Measurements from ENCODE around the gene KIF3A.

KIF3A gene

DNA sequence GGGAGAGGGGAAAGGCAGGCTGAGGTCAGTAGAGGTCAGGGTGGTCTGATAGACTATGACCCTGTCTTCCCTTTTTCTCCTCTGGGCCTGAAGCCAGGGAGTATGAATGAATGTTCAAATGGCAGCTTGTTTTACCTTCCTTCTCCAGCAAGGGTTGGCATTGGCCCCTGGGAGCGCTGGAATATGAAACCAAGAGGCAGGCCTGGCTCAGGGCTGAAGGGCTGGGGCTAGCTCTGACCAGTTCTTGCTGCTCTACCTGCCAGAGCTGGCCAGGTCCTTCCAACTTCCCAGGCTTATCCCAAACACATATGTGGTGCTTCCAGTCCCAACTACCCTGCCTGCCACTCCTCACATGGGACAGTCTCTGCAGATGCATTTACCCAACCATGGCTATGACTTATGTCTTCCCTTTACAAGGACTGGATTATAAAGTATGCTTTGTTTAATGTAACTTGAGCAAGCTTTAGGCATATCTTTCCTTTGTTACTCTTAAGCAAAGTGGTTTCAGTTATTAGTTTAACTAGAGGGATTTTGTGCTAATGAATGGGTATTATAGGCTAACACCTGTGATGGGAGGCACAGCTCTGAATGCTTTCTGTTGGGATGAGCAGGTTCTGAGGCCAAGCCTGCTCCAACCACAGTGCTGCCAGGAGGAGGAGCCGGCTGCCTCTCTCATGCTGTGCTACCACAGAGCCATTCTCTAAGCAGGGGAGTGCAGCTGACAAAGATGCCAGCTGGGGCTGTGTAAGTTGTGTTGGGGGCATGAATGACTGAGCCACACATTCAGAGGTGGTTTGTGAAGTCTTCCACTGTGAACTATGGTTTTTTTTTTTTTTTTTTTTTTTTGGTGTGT lies 16.0 kb upstream of the KIF3A start:
- DNase-seq (ENCODE audit: low read depth), result no peak

DNA sequence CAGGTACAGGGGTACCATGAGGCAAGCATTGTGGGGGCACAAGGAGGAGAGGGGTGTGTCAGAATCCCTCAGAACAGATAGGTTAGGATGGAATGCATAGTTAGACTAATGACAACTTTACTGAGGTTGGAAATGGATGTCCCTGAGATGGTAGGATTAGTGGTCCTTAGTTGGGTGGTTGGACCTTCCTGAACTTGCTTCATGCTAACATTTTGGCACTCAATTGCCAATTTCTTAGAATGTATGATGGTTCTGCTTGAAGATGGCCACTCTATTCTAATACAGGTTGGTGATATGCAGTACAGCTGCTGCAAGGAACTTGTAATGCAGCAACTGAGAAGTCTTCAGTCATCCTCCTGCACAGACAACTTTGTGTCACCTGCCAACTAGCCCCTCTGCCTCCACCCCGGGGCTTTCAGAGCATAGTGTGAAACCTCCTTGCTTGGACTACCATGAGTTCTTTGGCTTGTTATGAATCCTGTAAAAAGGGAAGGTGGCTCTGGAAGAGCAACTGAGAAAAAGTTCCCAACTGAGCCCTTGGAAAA lies 15.3 kb upstream of the KIF3A start:
- no peak for DNase-seq (ENCODE audit: low read depth)

DNA sequence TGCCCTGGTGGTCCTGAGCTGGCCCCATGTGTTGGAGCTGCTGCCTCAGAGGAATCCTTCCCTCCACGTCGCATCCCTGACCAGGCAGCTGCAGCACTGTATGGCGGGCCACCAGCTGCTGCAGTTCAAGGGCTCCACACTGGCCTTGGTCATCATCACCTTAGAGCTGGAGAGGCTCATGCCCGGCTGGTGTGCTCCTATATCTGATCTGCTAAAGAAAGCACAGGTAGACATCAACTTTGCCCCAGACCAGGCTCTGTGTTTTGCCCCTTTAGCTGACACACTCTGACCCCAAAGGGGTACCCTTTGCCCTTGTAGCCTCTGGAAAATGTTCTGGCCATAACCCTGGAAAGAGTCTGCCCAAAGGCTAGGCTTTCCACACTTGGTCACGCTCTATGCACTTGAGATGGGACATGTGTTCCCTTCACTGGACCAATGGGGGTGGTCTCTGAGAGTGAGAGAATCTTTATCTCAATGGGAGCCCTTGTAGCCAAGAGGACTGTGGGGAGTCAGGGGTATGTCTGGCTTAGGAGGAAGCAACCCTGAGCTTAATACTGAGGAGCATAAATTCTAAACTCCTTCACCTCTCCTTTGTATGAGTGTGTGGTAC lies 14.7 kb upstream of the KIF3A start:
- no peak for DNase-seq (ENCODE audit: low read depth)

DNA sequence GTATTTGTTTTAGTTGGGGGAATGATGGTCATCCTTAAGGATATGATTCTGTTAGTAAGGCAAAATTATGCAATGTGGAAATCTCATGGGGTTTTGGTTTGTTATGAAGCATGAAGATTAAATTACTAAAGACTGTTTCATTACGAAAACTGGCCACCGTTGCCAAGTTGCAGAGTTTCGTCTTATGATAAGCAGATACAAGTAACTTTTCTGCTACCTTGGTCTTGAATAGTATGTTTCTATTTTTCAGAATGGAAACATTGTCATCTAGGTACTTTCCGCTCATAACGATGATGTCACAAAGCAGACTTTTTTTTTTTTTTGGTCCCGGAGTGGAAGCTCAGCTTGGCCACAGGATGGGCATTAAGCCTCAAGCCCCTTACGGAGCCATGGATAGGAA lies 14.1 kb upstream of the KIF3A start:
- no peak for DNase-seq (ENCODE audit: low read depth)

DNA sequence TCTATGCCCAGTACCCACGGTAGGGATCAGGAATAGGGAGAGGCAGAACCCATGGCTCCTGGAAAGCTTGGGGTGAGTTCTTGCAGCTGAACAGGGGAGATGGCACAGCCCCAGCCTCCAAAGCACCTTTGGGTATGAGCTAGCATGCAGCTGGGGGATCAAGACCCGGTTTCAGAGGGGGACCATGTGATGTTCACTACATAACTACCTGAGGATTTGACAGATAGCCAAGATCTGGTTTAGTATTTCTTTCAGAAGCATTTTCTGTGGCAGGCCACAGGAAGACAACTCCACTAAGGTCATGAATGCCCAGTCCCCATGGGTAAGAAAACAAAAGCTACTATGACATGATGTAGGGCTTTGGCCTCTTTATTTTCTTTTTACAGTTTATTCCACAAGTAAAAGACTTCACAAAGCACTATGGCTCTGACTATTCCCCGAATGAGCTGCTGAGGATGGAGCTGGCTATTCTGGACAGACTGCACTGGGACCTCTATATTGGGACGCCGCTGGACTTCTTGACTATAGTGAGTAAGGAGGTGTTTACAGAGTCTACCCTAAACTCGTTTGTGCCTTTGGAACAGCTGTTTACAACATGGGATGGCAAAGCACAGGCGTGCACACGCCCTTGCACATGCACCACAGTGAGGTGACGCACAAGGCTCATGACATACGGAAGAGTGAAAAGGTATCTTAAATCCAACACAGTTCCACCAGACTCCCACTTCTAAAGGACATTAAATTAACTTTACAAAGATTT lies 13.3 kb upstream of the KIF3A start:
- DNase-seq (ENCODE audit: low read depth), result no peak

DNA sequence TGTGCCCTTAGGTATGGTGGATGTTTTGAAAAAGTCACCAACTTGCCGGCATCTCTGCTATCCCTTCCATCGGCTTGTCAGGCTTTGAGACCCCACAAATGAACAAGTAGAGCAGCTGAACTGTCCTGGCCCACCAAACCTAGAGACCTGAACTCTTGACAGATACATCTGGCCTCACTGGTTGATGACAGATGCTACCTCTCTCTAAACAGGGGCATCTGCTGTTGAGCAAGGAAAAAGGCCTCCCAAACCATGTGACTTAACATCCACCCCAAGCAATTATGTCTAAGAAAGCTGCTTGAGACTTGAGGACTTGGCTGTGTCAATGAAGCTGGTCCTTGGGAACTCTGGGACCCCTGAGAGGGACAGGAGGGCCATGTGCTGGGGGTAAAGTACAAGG lies 12.2 kb upstream of the KIF3A start:
- no peak for DNase-seq (ENCODE audit: low read depth)

DNA sequence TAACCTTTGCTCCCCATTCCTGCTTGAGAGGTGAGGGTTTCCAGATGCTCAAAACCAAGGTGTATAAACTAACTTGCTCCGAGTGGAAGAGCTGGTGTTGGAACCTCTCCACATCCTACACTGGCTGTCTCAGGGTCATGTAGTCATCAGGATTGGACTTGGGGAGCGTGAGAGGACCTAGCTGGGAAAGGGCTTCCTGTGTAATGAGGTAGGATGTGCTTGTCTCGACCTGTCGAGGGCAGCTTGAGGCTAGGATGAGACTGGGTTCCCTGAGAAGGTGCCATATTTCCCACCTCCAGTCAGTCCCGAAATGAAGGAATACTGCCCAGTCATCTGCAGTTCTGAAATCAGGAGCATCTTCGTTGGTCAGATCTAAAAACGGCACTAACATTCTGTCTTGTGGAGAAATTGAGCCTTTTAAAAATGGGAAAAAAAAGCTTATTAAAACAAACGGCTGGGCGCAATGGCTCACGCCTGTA lies 11.2 kb upstream of the KIF3A start:
- no peak for DNase-seq (ENCODE audit: low read depth)

DNA sequence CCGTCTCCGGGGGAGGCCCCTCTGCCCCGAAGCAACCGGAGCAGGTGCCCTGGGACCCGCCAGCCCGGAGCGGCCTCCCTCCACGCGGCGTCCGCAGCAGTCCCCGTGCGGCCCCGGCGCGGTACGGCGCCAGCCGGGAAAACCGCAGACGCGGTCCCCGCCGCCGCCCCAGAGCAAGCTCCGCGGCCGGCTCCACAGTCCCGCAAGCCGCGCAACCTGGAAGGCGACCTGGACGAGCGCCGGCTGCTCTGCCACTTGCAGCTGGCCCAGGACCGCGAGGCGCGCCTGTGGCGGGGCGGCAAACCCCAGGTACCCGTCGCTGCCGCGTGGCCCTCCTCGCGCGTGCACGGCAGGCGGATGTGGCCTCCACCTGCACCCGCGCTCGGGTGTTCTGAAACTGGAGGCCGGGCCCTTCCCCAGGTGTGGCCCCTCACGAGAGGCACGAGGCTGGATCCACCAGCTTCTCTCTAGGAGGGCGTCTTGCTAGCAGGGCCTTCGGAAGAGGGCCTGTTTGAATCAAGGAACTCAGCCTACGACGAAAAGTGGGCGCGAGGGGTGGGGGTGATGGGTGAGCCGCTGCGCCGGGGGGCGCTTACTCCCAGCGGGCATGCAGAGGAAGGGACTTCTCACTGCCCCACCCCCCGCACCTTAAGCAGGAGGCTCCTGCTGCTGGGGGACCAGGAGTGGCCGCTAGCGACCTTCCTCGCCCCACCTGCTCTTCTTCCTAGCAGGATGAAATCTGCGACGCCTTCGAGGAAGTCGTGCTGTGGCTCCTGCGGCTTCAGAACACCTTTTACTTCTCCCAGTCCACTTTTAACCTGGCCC lies 10.5 kb upstream of the KIF3A start:
- DNase-seq (ENCODE audit: low read depth), result peak; percentile 36

DNA sequence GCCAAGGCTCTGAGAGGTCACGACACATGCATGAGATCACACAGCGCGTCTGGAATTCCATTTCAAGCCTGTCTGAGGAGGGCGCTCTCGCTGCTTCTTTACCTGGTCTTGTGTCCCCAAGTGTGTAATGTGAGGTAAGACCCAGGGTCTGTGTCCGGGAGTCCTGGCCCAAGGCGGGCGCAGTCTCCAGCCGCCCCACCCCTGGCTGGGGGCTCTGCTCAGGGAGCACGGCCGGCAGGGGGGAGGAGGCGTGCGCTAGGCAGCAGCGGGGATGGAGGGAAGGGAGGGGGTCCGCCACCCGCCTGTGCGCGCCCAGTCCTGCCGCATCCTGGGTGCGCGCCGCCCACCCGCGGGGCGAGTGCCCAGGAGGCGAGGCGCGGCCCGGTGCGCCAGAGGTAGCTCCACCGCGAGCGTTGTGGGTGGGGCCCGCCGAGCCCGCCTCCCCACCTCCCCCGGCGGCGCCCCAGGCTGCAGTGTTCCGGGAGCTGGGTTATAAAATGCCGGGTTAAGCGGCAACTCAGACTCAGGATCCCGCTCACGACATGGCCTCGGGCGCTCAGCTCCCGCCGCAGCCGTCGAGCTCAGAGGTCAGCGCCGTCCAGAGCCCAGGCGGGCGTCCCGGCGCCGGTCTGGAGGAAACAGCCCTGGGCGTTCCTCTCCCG lies 9.7 kb upstream of the KIF3A start, which contains the start of gene CCNI2:
Gene CCNI2, plus strand, starts transcription at position 473 of the 662 bp plus-strand sequence. Its CDS starts 70 bp downstream, at position 543.
- peak; percentile 66 for DNase-seq (ENCODE audit: low read depth)

DNA sequence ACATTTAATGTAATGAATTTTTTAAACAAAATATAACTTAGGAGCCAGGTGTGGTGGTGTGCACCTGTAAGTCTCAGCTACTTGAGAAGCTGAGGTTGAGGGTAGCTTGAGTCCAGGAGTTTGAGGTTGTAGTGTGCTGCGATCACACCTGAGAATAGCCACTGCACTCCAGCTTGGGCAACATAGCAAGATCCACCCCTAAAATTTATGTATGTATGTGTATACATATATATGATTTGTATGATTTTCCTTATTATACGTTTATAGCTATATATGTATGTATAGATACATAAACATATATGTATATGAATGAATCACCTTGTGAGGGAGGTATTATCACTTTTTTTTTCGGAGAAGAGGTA lies 9.2 kb upstream of the KIF3A start:
- DNase-seq (ENCODE audit: low read depth), result no peak

DNA sequence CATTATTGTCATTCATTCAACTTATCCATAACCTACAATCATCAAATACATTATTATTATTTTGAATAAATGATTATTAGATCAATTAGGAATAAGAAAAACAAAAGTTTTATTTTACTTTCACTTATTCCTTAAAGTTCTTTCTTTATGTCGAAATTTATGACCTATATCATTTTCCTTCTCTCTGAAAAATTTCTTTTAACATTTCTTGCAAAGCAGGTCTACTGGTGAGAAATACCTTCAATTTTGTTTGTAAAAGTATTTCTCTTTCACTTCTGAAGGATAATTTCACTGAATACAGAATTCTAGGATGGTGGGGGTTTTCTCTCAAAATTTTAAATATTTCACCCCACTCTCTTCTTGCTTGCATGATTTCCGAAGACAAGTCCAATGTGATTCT lies 7.3 kb upstream of the KIF3A start:
- DNase-seq (ENCODE audit: low read depth), result no peak

DNA sequence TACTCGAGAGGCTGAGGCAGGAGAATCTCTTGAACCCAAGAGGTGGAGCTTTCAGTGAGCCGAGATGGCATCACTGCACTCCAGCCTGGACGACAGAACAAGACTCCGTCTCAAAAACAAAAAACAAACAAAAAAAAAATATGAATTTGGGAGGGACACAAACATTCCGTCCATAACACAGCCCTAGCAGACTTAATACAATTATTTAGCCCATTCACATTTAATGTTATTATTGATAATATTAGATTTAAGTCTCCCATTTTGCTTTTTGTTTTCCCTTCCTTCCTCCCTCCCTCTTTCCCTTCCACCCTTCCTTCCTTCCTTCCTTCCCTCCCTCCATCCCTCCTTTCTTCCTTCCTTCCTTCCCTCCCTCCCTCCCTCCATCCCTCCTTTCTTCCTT lies 5.3 kb upstream of the KIF3A start:
- no peak for DNase-seq (ENCODE audit: low read depth)

DNA sequence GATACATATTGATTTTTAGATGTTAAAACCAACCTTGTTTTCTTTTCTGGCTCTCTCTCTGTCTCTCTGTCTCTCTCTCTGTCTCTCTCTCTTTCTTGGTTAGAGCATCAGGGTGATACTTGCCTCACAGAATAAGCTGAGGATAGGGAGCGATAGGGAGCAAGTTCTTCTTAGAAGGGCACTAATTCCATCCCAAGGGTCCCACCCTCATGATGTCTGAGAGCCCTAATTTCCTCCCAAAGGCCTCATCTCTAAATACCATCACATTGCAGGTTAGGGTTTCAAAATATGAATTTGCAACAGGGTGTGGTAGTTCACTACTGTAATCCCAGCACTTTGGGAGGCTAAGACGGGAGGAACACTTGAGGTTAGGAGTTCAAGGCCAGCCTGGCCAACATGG lies 4.8 kb upstream of the KIF3A start:
- no peak for DNase-seq (ENCODE audit: low read depth)

DNA sequence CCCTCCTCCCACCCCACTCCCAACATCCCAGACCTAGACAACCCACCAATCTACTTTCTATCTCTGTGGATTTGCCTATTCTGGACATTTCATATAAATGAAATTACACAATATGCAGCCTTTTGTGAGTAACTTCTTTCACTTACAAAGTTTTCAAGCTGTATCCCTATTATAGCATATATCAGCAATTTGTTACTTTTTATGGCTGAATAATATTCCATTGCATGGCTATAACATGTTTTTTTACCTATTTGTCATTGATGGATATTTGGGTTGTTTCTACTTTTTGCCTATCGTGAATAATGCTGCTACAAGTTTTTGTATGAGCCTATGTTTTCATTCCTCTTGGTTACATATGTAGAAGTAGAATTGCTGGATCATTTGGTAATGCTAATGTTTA lies 1.9 kb upstream of the KIF3A start:
- DNase-seq (ENCODE audit: low read depth), result no peak

DNA sequence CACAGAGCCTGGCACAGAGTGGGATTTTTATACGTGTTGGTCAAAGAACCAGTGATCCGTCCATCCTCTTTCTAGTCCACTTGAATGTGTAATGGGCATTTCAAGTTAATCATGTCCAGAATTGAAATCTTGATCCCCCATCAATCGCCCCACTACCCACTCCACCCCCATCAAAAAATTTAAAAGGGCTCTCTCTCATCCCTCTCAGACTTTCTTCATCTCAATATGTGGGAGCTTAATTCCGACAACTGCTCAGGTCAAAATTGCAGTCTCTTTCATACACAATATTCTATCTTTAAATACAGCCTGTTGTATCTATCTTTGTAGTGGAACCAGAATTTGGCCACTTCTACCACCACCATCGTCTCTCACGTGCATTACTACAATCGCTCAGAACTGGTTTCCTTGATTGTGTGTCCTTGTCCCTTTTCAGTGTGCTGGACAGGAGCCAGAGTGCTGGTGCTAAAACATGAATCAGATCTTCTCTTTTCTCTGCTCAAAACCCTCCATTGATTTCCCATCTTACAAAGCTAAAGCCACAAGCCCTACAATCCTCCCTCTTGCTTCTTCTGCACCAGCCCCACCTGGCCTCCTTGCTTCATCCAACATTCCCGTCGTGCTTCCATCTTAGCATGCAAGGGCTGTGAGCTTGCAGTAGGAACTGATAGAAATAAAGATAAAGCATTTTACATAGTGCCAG lies 786 bp upstream of the KIF3A start:
- DNase-seq (ENCODE audit: low read depth), result no peak

DNA sequence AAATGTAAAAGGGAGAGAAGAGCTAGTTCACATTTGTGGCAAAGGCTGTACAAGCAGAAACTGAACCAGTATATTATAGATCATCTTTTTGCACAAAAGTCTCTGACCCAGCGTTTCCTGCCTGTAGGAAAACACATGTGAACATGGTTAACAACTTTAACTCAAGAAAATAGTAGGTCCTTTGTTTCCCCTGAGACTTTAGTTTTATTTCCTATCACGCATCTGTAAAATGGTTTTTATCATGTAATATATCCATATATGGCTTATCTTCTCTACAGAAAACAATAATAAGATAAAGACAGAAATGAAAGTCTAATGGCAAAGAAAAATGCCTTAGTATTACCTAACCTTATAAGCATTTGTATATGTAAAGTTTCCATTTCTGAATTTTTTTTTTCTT lies 2.7 kb downstream of the KIF3A start:
- no peak for DNase-seq (ENCODE audit: low read depth)

DNA sequence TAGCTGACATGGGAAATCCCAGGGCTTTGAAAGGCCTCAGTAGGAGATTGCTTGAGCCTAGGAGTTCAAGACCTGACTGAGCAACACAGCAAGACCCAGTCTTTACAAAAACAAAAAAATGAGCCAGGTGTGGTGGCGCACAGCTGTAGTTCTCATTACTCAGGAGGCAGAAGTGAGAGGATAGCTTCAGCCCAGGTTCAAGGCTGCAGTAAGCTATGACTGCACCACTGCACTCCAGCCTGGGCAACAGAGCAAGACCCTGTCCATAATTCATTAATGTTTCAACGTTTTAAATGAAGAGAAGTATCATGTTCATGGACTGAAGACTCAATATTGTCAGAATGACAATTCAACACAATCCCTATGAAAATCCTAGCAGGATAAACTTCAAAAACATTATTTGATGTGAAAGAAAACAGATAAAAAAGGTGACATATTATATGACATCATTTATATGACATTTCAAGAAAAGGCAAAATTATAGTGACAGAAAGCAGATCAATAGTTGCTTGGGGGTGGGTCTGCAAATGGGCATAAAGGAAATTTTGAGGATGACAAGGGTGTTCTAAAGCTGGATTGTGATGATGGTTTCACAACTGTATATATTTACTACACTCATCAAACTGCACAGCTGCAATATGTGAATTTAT lies 3.7 kb downstream of the KIF3A start:
- no peak for DNase-seq (ENCODE audit: low read depth)

DNA sequence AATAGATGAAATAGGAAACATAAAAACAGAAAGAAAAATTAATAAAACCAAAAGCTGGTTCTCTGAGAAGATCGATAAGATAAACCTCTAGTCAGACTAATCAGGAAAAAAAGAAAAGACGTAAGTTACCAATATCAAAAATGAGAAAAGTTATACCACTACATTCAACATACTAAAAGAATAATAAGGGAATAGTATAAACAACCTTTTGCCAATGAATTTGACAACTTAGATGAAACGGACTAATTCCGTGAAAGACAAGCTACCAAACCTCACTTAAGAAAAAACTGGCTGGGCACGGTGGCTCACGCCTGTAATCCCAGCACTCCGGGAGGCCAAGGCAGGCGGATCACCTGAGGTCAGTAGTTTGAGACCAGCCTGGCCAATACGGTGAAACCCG lies 7.5 kb downstream of the KIF3A start:
- no peak for DNase-seq (ENCODE audit: low read depth)

DNA sequence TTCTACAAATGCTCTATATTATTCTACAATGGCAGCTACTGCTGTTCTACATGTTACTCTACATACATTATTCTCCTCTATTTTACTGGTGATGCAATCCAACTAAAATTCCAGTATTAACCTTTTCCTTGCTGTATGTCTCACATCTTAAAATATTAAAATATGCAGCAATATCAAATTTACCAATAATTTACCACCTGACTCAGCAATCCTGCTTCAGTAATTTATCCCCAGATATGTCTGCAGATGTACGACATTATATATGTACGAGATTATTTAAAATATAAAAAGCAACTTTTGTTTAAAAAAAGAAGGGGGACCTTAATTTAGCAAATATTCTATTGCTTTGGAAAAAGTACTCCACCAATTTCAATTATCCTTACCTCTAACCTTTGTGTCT lies 11.6 kb downstream of the KIF3A start:
- DNase-seq (ENCODE audit: low read depth), result no peak
